Posterior vena cava (tissue), 2 donors: ENCODE data around the gene HSF2BP. TPM values are rescaled to one million over a fixed set of nuclear protein-coding genes. Genes with fewer than 3 reads are reported as not detected.
"Not testable (repeated sequence)": the region's sequence is repeated elsewhere in the genome, so short reads cannot be mapped to it uniquely, and the experiment has no call there.

Source experiments
- DNase-seq: peaks from one replicate; pipeline ENCODE4 v3.0.0-alpha.2; 2020; ENCODE audit warnings: low spot score
- intact Hi-C, 2 donors: fragments of 100-400 bp; cut with DNase I; formaldehyde crosslinking; loops; one replicate each; pipeline versions ENCODE4 v1.14.1 to v1.14.2; 2022 to 2023
- long read RNA-seq, 2 donors: library from polyadenylated mRNA; unstranded; transcript quantifications; one replicate each; pipeline ENCODE4 v2.0.0, GENCODE V29; 2020 to 2021
- total RNA-seq, 2 donors: library from RNA; stranded (reverse); fragmentation: NEBNext Ultra II Directional; extraction: Animal tissue kit (Norgen Biotek cat#: 25700); gene quantifications; one replicate each; pipeline ENCODE4 v1.2.1, GENCODE V29; 2021
- donor health status: DM: yes; HTN: yes; CAD: no.
- donor health status: DM: yes; HTN: yes; CAD: no.

The HSF2BP gene
- total RNA-seq, result under 1 TPM; 0.46 to 0.48 TPM
- long read RNA-seq, donor 1, result 0 reads
- long read RNA-seq, donor 2, partial matches to known transcripts, result 0 of 1 reads
- long read RNA-seq, donor 2, other reads (novel, unspliced or antisense), result 1 of 1 reads

GRCh38 chr21:43659136-43660000, at the start of gene HSF2BP, which contains the start of gene RRP1B:
Gene HSF2BP (minus strand): TSS chr21:43659488. CDS start chr21:43658096, 1,392 bp downstream.
Gene RRP1B (plus strand): TSS chr21:43659560. CDS start chr21:43659665, 105 bp downstream.
- intact Hi-C loops, result no loop called here
- DNase-seq, result peak; percentile 95

GRCh38 chr21:43708745-43709381, 49.6 kb upstream of the HSF2BP start:
- no peak for DNase-seq
- intact Hi-C loops, result no loop called here

GRCh38 chr21:43707462-43707861, 48.2 kb upstream of the HSF2BP start:
- DNase-seq, result no peak
- intact Hi-C loops, result no loop called here

GRCh38 chr21:43703035-43703880, 44.0 kb upstream of the HSF2BP start:
- no peak for DNase-seq
- intact Hi-C loops, result no loop called here

GRCh38 chr21:43702785-43703034, 43.4 kb upstream of the HSF2BP start:
- DNase-seq, result no peak
- intact Hi-C loops, result no loop called here

GRCh38 chr21:43701936-43702784, 42.9 kb upstream of the HSF2BP start:
- intact Hi-C loops, result no loop called here
- peak; percentile 71 for DNase-seq

GRCh38 chr21:43699933-43700599, 40.8 kb upstream of the HSF2BP start:
- intact Hi-C loops, result no loop called here
- DNase-seq, result peak; percentile 62

GRCh38 chr21:43699492-43699777, 40.1 kb upstream of the HSF2BP start:
- peak; percentile 35 for DNase-seq
- intact Hi-C loops, result not testable (repeated sequence)

- DNase-seq, result peak; percentile 31
Measured at GRCh38 chr21:43697758-43698643, 38.7 kb upstream of the HSF2BP start.

GRCh38 chr21:43696214-43696613, 36.9 kb upstream of the HSF2BP start:
- intact Hi-C loops, result no loop called here
- DNase-seq, result peak; percentile 65

More at GRCh38 chr21:43697758-43698643, 38.7 kb upstream of the HSF2BP start:
- intact Hi-C loops, result no loop called here

- intact Hi-C loops, result no loop called here
- no peak for DNase-seq
Measured at GRCh38 chr21:43694437-43695079, 35.3 kb upstream of the HSF2BP start.

- DNase-seq, result no peak
- intact Hi-C loops, result no loop called here
Measured at GRCh38 chr21:43693981-43694380, 34.7 kb upstream of the HSF2BP start.

GRCh38 chr21:43692949-43693348, 33.7 kb upstream of the HSF2BP start:
- intact Hi-C loops, result no loop called here
- no peak for DNase-seq

- intact Hi-C loops, result no loop called here
Measured at GRCh38 chr21:43691801-43692200, 32.5 kb upstream of the HSF2BP start.

GRCh38 chr21:43691086-43691795, 32.0 kb upstream of the HSF2BP start:
- DNase-seq, result no peak
- intact Hi-C loops, result no loop called here

More at GRCh38 chr21:43691801-43692200, 32.5 kb upstream of the HSF2BP start:
- DNase-seq, result no peak

- DNase-seq, result no peak
- intact Hi-C loops, result no loop called here
Measured at GRCh38 chr21:43690346-43690745, 31.1 kb upstream of the HSF2BP start.
